ENCODE data around the gene GAK. TPM values are rescaled to one million over a fixed set of nuclear protein-coding genes. Genes with fewer than 3 reads are reported as not detected.

GAK gene
- total RNA-seq, 1 experiment from 2014 or later = 86.6 TPM

DNA sequence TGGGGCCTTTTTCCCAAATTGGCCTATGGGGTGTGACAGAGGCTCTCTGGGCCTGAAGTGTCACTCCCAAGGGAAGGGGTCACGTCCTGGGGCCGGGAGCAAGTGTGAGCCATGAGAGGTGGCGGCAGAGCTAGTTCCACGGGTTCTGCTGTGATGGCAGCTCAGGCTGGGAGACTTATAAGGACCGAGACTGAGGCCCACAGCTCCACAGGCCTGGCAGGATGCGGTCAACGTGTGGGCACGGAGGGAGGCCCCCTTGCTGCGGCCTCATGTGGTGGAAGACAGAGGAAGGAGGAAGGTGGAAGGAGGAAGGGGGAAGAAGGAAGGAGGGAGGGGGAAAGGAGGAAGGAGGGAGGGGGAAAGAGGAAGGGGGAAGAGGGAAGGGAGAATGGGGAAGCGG, 99.0 kb downstream of the GAK start:
- ChIA-PET CTCF (no interaction called here), POLR2A (interaction anchor here (0.6 kb wide), 2 partner anchors 13 to 55 kb away, joined by 3 to 5 read pairs; no protein-coding TSS in a partner anchor)
- DNase-seq (ENCODE audit: low read depth, low spot score) (no peak), ATAC-seq (no peak)
- in situ Hi-C loops (cut with HindIII; ENCODE audit: low pct_unique_long_range_greater_than_20kb, low sequenced_read_pairs) = no loop called here
- Histone ChIP-seq H3K9me3 (ENCODE audit: control insufficient read depth, insufficient read depth, low read depth, low read length) (no peaks in the 10 kb centered on the region), H3K4me1 (ENCODE audit: control insufficient read depth, insufficient read depth, low read length) (0 out of 2 replicates have a peak, but pooled peaks cover 3% of the 10 kb centered on the region), H3K27ac (ENCODE audit: low read length) (no peak overlapping the region), H3K27me3 (ENCODE audit: control insufficient read depth, insufficient read depth, low read length) (no peaks in the 10 kb centered on the region), H3K4me3 (ENCODE audit: low read depth in 2 of 2, low read length in 2 of 2) (no peak overlapping the region), H3K36me3 (ENCODE audit: control insufficient read depth, insufficient read depth, low read length) (no peaks in the 10 kb centered on the region)
- TF ChIP-seq SIN3A (IDR thresholded peaks at IDR 0.05; ENCODE audit: borderline replicate concordance, insufficient read depth, low read depth, low read length) (no peak), TCF7L2 (IDR thresholded peaks at IDR 0.05; ENCODE audit: low read depth, low read length) (no peak), POLR2AphosphoS5 (IDR thresholded peaks at IDR 0.05; ENCODE audit: low read depth, low read length) (no peak)
- TF ChIP-seq, protein P1, sequence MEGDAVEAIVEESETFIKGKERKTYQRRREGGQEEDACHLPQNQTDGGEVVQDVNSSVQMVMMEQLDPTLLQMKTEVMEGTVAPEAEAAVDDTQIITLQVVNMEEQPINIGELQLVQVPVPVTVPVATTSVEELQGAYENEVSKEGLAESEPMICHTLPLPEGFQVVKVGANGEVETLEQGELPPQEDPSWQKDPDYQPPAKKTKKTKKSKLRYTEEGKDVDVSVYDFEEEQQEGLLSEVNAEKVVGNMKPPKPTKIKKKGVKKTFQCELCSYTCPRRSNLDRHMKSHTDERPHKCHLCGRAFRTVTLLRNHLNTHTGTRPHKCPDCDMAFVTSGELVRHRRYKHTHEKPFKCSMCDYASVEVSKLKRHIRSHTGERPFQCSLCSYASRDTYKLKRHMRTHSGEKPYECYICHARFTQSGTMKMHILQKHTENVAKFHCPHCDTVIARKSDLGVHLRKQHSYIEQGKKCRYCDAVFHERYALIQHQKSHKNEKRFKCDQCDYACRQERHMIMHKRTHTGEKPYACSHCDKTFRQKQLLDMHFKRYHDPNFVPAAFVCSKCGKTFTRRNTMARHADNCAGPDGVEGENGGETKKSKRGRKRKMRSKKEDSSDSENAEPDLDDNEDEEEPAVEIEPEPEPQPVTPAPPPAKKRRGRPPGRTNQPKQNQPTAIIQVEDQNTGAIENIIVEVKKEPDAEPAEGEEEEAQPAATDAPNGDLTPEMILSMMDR (IDR thresholded peaks at IDR 0.05) = no peak
- TF ChIP-seq, protein P2, sequence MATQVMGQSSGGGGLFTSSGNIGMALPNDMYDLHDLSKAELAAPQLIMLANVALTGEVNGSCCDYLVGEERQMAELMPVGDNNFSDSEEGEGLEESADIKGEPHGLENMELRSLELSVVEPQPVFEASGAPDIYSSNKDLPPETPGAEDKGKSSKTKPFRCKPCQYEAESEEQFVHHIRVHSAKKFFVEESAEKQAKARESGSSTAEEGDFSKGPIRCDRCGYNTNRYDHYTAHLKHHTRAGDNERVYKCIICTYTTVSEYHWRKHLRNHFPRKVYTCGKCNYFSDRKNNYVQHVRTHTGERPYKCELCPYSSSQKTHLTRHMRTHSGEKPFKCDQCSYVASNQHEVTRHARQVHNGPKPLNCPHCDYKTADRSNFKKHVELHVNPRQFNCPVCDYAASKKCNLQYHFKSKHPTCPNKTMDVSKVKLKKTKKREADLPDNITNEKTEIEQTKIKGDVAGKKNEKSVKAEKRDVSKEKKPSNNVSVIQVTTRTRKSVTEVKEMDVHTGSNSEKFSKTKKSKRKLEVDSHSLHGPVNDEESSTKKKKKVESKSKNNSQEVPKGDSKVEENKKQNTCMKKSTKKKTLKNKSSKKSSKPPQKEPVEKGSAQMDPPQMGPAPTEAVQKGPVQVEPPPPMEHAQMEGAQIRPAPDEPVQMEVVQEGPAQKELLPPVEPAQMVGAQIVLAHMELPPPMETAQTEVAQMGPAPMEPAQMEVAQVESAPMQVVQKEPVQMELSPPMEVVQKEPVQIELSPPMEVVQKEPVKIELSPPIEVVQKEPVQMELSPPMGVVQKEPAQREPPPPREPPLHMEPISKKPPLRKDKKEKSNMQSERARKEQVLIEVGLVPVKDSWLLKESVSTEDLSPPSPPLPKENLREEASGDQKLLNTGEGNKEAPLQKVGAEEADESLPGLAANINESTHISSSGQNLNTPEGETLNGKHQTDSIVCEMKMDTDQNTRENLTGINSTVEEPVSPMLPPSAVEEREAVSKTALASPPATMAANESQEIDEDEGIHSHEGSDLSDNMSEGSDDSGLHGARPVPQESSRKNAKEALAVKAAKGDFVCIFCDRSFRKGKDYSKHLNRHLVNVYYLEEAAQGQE (IDR thresholded peaks at IDR 0.05; ENCODE audit: insufficient read depth in 1 of 2, low read depth in 2 of 2, low read length in 1 of 2) = no peak
- intact Hi-C loops (cut with micrococcal nuclease; ENCODE audit: unreplicated experiment) = no loop called here
- no TSS peak for BruUV-seq (replicated peaks)

DNA sequence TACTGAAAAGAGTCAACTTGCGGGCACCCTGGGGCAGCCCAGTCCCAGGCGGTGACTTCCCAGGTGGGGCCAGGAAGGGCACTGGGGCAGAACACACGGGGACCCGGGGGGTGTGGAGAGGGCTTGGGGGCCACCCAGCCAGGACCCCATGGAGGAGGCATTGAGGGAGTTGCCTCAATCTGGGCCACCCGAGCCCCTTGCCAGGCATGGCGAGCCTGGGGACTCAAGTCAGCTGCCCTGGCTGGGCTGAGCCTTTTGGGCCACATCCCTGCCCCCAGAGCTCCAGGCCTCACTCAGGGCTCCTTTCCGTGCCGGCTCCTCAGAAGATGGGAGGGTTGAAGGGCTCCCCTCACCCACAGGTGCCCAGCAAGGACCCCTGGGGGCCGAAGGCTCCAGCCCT, 99.6 kb downstream of the GAK start:
- no peak overlapping the region for H3K4me3 ChIP-seq (ENCODE audit: low read depth in 2 of 2, low read length in 2 of 2)
- H3K4me1 ChIP-seq (ENCODE audit: control insufficient read depth, insufficient read depth, low read length) = peaks cover 4% of the 10 kb centered on the region; the same call in 1 of the 2 replicates
- ChIA-PET POLR2A (interaction anchor here (0.6 kb wide), 1 partner anchor 54 kb away, joined by 3 read pairs; no protein-coding TSS in a partner anchor), CTCF (no interaction called here)
- ATAC-seq (no peak), DNase-seq (ENCODE audit: low read depth, low spot score) (no peak)
- H3K27me3 ChIP-seq (ENCODE audit: control insufficient read depth, insufficient read depth, low read length) = no peaks in the 10 kb centered on the region
- BruUV-seq (replicated peaks) = no TSS peak
- no peak overlapping the region for H3K27ac ChIP-seq (ENCODE audit: low read length)
- H3K36me3 ChIP-seq (ENCODE audit: control insufficient read depth, insufficient read depth, low read length) = no peaks in the 10 kb centered on the region
- no peaks in the 10 kb centered on the region for H3K9me3 ChIP-seq (ENCODE audit: control insufficient read depth, insufficient read depth, low read depth, low read length)
- TF ChIP-seq, protein P1 (IDR thresholded peaks at IDR 0.05) = no peak
- intact Hi-C loops (cut with micrococcal nuclease; ENCODE audit: unreplicated experiment) = no loop called here
- in situ Hi-C loops (cut with HindIII; ENCODE audit: low pct_unique_long_range_greater_than_20kb, low sequenced_read_pairs) = no loop called here

Measured in Panc1 (cell line).